Effector memory CD4-positive, alpha-beta T cell (primary cell): Measurements from ENCODE around the gene AP1G2.

Experiments used
- DNase-seq, 3 donors: peaks; one replicate each; pipeline ENCODE4 v3.0.0-alpha.2; 2020
- H3K27ac ChIP-seq: 2 replicates; pipeline ENCODE4 v1.7.0; 2013; ENCODE audit warnings: mild to moderate bottlenecking, low read length, moderate library complexity; ENCODE audit not compliant: insufficient read depth, poor library complexity, severe bottlenecking
- H3K27me3 ChIP-seq: replicated peaks from 2 replicates; pipeline ENCODE4 v1.7.0; 2013; ENCODE audit warnings: mild to moderate bottlenecking, low read length; ENCODE audit not compliant: insufficient read depth, control insufficient read depth, poor library complexity, severe bottlenecking
- H3K36me3 ChIP-seq: 2 replicates; pipeline ENCODE4 v1.7.0; 2013; ENCODE audit warnings: mild to moderate bottlenecking, low read length, moderate library complexity; ENCODE audit not compliant: control insufficient read depth, insufficient read depth
- H3K4me1 ChIP-seq: 2 replicates; pipeline ENCODE4 v1.7.0; 2013; ENCODE audit warnings: low read length, mild to moderate bottlenecking; ENCODE audit not compliant: control insufficient read depth, insufficient read depth, poor library complexity, severe bottlenecking
- H3K4me3 ChIP-seq: 2 replicates; pipeline ENCODE4 v1.7.0; 2013; ENCODE audit warnings: low read length, low read depth, mild to moderate bottlenecking; ENCODE audit not compliant: insufficient read depth, poor library complexity, severe bottlenecking
- H3K9me3 ChIP-seq: 2 replicates; pipeline ENCODE4 v1.7.0; 2013; ENCODE audit warnings: mild to moderate bottlenecking, low read length, moderate library complexity; ENCODE audit not compliant: control insufficient read depth

Gene AP1G2

GRCh38 chr14:23548351-23549318 is 19.0 kb downstream of the AP1G2 start:
- Histone ChIP-seq H3K27ac (no peak overlapping the region), H3K4me1 (peaks cover 16% of the 10 kb centered on the region), H3K27me3 (peaks cover 15% of the 10 kb centered on the region), H3K9me3 (no peaks in the 10 kb centered on the region), H3K36me3 (no peaks in the 10 kb centered on the region), H3K4me3 (no peak overlapping the region)
- DNase-seq = no peak

GRCh38 chr14:23547924-23548323 is 19.7 kb downstream of the AP1G2 start:
- no peaks in the 10 kb centered on the region for H3K9me3 ChIP-seq
- no peaks in the 10 kb centered on the region for H3K36me3 ChIP-seq
- no peak for DNase-seq
- H3K27me3 ChIP-seq = peaks cover 15% of the 10 kb centered on the region
- no peak overlapping the region for H3K4me3 ChIP-seq
- peaks cover 16% of the 10 kb centered on the region for H3K4me1 ChIP-seq
- H3K27ac ChIP-seq = no peak overlapping the region

- no peak for DNase-seq
- H3K9me3 ChIP-seq = no peaks in the 10 kb centered on the region
- H3K4me3 ChIP-seq = no peak overlapping the region
- H3K4me1 ChIP-seq = peaks cover 10% of the 10 kb centered on the region
- H3K27ac ChIP-seq = no peak overlapping the region
- peaks cover 15% of the 10 kb centered on the region for H3K27me3 ChIP-seq
- no peaks in the 10 kb centered on the region for H3K36me3 ChIP-seq
Measured at GRCh38 chr14:23546450-23547035, 21.0 kb downstream of the AP1G2 start.

- peaks cover 4% of the 10 kb centered on the region for H3K4me1 ChIP-seq
- no peak overlapping the region for H3K27ac ChIP-seq
- H3K9me3 ChIP-seq = no peaks in the 10 kb centered on the region
- no peaks in the 10 kb centered on the region for H3K36me3 ChIP-seq
- peaks cover 11% of the 10 kb centered on the region for H3K27me3 ChIP-seq
- H3K4me3 ChIP-seq = no peak overlapping the region
- DNase-seq = no peak
Measured at GRCh38 chr14:23545740-23546365, 21.7 kb downstream of the AP1G2 start.

- Histone ChIP-seq H3K9me3 (no peaks in the 10 kb centered on the region), H3K4me3 (no peak overlapping the region), H3K27me3 (peaks cover under 1% of the 10 kb centered on the region), H3K4me1 (no peaks in the 10 kb centered on the region), H3K36me3 (no peaks in the 10 kb centered on the region), H3K27ac (no peak overlapping the region)
- DNase-seq = no peak
Measured at GRCh38 chr14:23544511-23545447, 22.8 kb downstream of the AP1G2 start.

GRCh38 chr14:23543403-23543802 is 24.2 kb downstream of the AP1G2 start:
- no peaks in the 10 kb centered on the region for H3K27me3 ChIP-seq
- no peak overlapping the region for H3K27ac ChIP-seq
- H3K4me1 ChIP-seq = no peaks in the 10 kb centered on the region
- no peaks in the 10 kb centered on the region for H3K9me3 ChIP-seq
- H3K36me3 ChIP-seq = no peaks in the 10 kb centered on the region
- DNase-seq = no peak
- H3K4me3 ChIP-seq = no peak overlapping the region

- no peak for DNase-seq
- Histone ChIP-seq H3K4me1 (no peaks in the 10 kb centered on the region), H3K27me3 (no peaks in the 10 kb centered on the region), H3K9me3 (no peaks in the 10 kb centered on the region), H3K27ac (no peak overlapping the region), H3K36me3 (no peaks in the 10 kb centered on the region), H3K4me3 (no peak overlapping the region)
Measured at GRCh38 chr14:23542261-23542660, 25.3 kb downstream of the AP1G2 start.

- Histone ChIP-seq H3K27me3 (no peaks in the 10 kb centered on the region), H3K4me3 (no peak overlapping the region), H3K9me3 (no peaks in the 10 kb centered on the region), H3K27ac (no peak overlapping the region), H3K4me1 (no peaks in the 10 kb centered on the region), H3K36me3 (no peaks in the 10 kb centered on the region)
- no peak for DNase-seq
Measured at GRCh38 chr14:23540141-23540469, 27.5 kb downstream of the AP1G2 start.

- DNase-seq = no peak
Measured at GRCh38 chr14:23539248-23540140, 28.1 kb downstream of the AP1G2 start.

More at GRCh38 chr14:23539248-23540140, 28.1 kb downstream of the AP1G2 start:
- no peaks in the 10 kb centered on the region for H3K27me3 ChIP-seq
- H3K27ac ChIP-seq = no peak overlapping the region
- H3K9me3 ChIP-seq = no peaks in the 10 kb centered on the region
- no peaks in the 10 kb centered on the region for H3K4me1 ChIP-seq
- H3K36me3 ChIP-seq = no peaks in the 10 kb centered on the region
- H3K4me3 ChIP-seq = no peak overlapping the region
